KMS-11 (cell line): ENCODE measurements around the gene CYP27A1.

ENCODE experiments used
- H2AFZ ChIP-seq: fragments of 200-600 bp; sonication (generic); 2 replicates; pipeline ENCODE4 v1.6.1; 2016; ENCODE audit warnings: antibody characterized with exemption, mixed run types, low read depth
- H3K27ac ChIP-seq: fragments of 200-600 bp; sonication (generic); 2 replicates; pipeline ENCODE4 v1.6.1; 2016; ENCODE audit warnings: mild to moderate bottlenecking, mixed run types
- H3K27me3 ChIP-seq: fragments of 200-600 bp; sonication (generic); 2 replicates; pipeline ENCODE4 v1.6.1; 2017; ENCODE audit warnings: mild to moderate bottlenecking, low read depth, mixed run types, moderate library complexity; ENCODE audit not compliant: insufficient read depth
- H3K36me3 ChIP-seq: fragments of 200-600 bp; sonication (generic); 2 replicates; pipeline ENCODE4 v1.6.1; 2017; ENCODE audit warnings: mild to moderate bottlenecking, mixed run types; ENCODE audit not compliant: insufficient read depth
- H3K4me1 ChIP-seq: fragments of 200-600 bp; sonication (generic); 2 replicates; pipeline ENCODE4 v1.6.1; 2016; ENCODE audit warnings: mild to moderate bottlenecking, low read depth, mixed run types; ENCODE audit not compliant: poor library complexity, severe bottlenecking
- H3K4me2 ChIP-seq: fragments of 200-600 bp; sonication (generic); 2 replicates; pipeline ENCODE4 v1.7.0; 2016; ENCODE audit warnings: mild to moderate bottlenecking, mixed run types
- H3K4me3 ChIP-seq: fragments of 200-600 bp; sonication (generic); IDR thresholded peaks from 2 replicates; pipeline ENCODE4 v1.6.1; 2017; ENCODE audit warnings: low read depth, low read length, mixed read lengths; ENCODE audit not compliant: insufficient read depth
- H3K79me2 ChIP-seq: fragments of 200-600 bp; sonication (generic); 2 replicates; pipeline ENCODE4 v1.6.1; 2016; ENCODE audit warnings: low read depth, mixed run types; ENCODE audit not compliant: insufficient read depth
- H3K9ac ChIP-seq: fragments of 200-600 bp; sonication (generic); 2 replicates; pipeline ENCODE4 v1.6.1; 2016; ENCODE audit warnings: mild to moderate bottlenecking, mixed run types
- H4K20me1 ChIP-seq: fragments of 200-600 bp; sonication (generic); 2 replicates; pipeline ENCODE4 v1.6.1; 2016; ENCODE audit warnings: mild to moderate bottlenecking, mixed run types; ENCODE audit not compliant: insufficient read depth
- CTCF ChIP-seq: fragments of 200-600 bp; sonication (generic); conservative IDR thresholded peaks from 2 replicates; pipeline ENCODE4 v1.6.1; 2017; ENCODE audit warnings: low read depth, mild to moderate bottlenecking, antibody characterized with exemption, low read length, moderate library complexity, mixed read lengths

CYP27A1 gene

DNA sequence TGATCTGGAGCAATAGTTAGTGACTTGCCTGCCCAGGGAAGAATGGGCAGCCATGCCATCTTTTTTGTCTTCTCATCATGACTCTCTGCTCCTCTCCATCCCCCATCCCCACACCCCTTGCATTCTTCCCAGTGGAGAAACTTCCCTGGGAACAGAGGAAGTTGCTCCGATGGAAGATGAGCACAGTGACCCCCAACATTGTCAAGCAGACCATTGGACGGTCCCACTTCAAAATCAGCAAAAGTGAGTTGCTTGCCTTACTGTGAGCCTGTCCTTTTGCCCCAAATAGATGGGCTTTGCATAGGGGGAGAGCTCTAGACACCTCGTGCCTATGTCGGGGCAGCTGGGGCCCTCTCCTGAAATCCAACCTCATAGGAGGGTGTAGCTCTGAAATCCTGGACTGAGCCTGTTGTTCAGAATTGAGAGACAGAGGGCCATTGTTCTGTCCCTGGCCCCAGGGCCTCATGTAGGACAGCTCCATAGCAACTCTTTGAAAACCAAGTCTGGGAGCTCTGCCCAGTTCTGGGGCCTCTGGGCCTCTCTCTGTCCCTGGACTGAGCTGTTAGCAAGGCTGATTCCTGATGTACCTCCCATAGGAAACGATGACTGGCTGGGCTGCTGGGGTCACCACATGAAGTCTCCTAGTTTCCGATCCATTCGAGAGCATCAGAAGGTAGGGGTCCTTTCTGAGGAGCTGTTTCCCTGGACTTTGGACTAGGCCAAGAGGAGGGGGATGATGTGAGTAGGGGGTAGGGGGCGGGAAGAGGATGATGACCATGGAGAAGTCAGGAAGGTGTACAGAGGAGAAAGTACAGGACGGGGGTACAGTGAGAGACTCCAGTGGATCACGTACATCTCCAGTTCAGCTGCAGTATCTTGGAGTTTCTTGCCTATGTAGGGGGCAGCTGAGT is 36.1 kb upstream of the CYP27A1 start:
- no peaks in the 10 kb centered on the region for H4K20me1 ChIP-seq
- H3K9ac ChIP-seq: no peak overlapping the region
- no peak overlapping the region for H3K4me3 ChIP-seq
- H3K36me3 ChIP-seq: no peaks in the 10 kb centered on the region; the same call in 1 of the 2 replicates
- H3K27me3 ChIP-seq: no peaks in the 10 kb centered on the region
- peaks cover 17% of the 10 kb centered on the region for H3K4me1 ChIP-seq
- TF ChIP-seq CTCF: no peak
- H3K79me2 ChIP-seq: no peaks in the 10 kb centered on the region
- H3K27ac ChIP-seq: no peak overlapping the region
- H2AFZ ChIP-seq: no peak overlapping the region
- H3K4me2 ChIP-seq: no peak overlapping the region

- Histone ChIP-seq H3K79me2 (no peaks in the 10 kb centered on the region), H2AFZ (no peak overlapping the region), H3K27ac (no peak overlapping the region), H3K4me2 (no peak overlapping the region), H4K20me1 (no peaks in the 10 kb centered on the region), H3K9ac (no peak overlapping the region), H3K4me1 (peaks cover 17% of the 10 kb centered on the region), H3K4me3 (no peak overlapping the region), H3K36me3 (no peaks in the 10 kb centered on the region; the same call in 1 of the 2 replicates), H3K27me3 (no peaks in the 10 kb centered on the region)
- TF ChIP-seq CTCF: no peak
Measured at GRCh38 chr2:218746470-218746795, 35.5 kb upstream of the CYP27A1 start.

DNA sequence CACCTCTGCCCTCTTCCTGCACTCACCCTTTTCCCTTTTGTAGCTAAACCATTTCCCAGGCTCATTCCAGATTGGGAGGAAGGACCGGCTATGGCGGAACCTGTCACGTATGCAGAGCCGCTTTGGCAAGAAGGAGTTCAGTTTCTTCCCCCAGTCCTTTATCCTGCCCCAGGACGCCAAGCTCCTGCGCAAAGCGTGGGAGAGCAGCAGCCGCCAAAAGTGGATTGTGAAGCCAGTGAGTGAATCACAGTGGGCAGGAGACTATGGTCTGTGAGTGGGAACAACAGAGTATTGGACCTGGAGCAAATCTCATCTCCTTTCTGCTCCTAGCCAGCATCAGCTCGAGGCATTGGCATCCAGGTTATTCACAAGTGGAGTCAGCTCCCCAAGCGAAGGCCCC is 35.0 kb upstream of the CYP27A1 start:
- H3K4me3 ChIP-seq: no peak overlapping the region
- H3K4me2 ChIP-seq: no peak overlapping the region
- no peak for TF ChIP-seq CTCF
- no peak overlapping the region for H3K9ac ChIP-seq
- no peak overlapping the region for H3K27ac ChIP-seq
- H2AFZ ChIP-seq: no peak overlapping the region
- no peaks in the 10 kb centered on the region for H3K79me2 ChIP-seq
- no peaks in the 10 kb centered on the region for H4K20me1 ChIP-seq
- H3K27me3 ChIP-seq: no peaks in the 10 kb centered on the region
- no peaks in the 10 kb centered on the region; the same call in 1 of the 2 replicates for H3K36me3 ChIP-seq
- peaks cover 17% of the 10 kb centered on the region for H3K4me1 ChIP-seq

DNA sequence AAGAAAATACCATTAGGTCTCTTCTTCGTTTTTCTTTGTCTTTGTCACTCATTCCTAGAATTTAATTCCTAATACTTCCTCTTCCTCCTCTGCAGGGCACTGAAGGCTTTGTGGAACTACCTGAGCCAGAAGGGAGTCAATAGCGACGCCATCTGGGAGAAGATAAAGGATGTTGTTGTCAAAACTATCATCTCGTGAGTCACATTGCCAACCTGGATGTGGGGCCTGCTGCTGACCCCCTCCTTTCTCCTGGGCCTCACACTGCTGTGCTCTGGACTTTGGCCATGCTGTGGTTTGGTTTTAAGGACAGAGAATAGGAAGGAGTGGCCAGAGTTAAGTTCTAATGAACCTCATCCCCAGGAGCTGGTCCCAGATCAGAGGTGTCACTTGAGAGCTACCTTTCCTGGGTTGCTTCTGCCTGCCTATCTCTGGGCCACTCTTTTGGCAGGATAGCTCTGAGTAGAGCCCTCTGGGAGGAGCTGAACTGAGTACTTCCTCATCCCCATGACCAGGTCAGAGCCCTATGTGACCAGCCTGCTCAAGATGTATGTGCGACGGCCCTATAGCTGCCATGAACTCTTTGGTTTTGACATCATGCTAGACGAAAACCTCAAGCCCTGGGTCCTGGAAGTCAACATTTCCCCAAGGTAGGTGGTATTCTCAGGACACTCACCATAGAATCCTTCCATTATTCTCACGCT is 33.1 kb upstream of the CYP27A1 start:
- Histone ChIP-seq H3K4me3 (no peak overlapping the region), H2AFZ (no peak overlapping the region), H3K4me2 (no peak overlapping the region), H3K9ac (no peak overlapping the region), H3K27ac (no peak overlapping the region), H3K27me3 (no peaks in the 10 kb centered on the region), H4K20me1 (no peaks in the 10 kb centered on the region), H3K79me2 (no peaks in the 10 kb centered on the region), H3K36me3 (no peaks in the 10 kb centered on the region; the same call in 1 of the 2 replicates), H3K4me1 (peaks cover 14% of the 10 kb centered on the region)
- no peak for TF ChIP-seq CTCF
